Measurements from ENCODE around the gene STIP1. TPM values are rescaled to one million over a fixed set of nuclear protein-coding genes. Genes with fewer than 3 reads are reported as not detected.

Gene STIP1
- total RNA-seq, 2 donors from 2014 or later: 66.9 to 69.1 TPM

- DNase-seq: peak; percentile 58 to 68 (median 68)
- peaks cover 15% of the 10 kb centered on the region for H3K4me1 Mint-ChIP-seq
- no peaks in the 10 kb centered on the region for H3K36me3 Mint-ChIP-seq (ENCODE audit: low read depth)
- peak within 1 kb of the TSS; percentile 79 for H3K27ac Mint-ChIP-seq
- ATAC-seq: peak; percentile 96
- H3K27me3 Mint-ChIP-seq: no peaks in the 10 kb centered on the region
- no peaks in the 10 kb centered on the region for H3K9me3 ChIP-seq (ENCODE audit: control insufficient read depth, low read length, poor library complexity, severe bottlenecking)
- peak within 1 kb of the TSS; percentile 93 for H3K4me3 Mint-ChIP-seq
Measured at GRCh38 chr11:64165842-64166635, 19.9 kb upstream of the STIP1 start, which contains the start of gene MACROD1. Gene MACROD1, minus strand, starts transcription at chr11:64166113. Its CDS starts 119 bp downstream, at chr11:64165994.

GRCh38 chr11:64170419-64170818 lies 15.6 kb upstream of the STIP1 start:
- H3K4me1 Mint-ChIP-seq: peaks cover 11% of the 10 kb centered on the region
- DNase-seq (no peak), ATAC-seq (no peak)
- no peak overlapping the region for H3K4me3 Mint-ChIP-seq
- no peaks in the 10 kb centered on the region for H3K9me3 ChIP-seq (ENCODE audit: control insufficient read depth, low read length, poor library complexity, severe bottlenecking)
- no peaks in the 10 kb centered on the region for H3K36me3 Mint-ChIP-seq (ENCODE audit: low read depth)
- H3K27ac Mint-ChIP-seq: no peak overlapping the region
- no peaks in the 10 kb centered on the region for H3K27me3 Mint-ChIP-seq

- H3K36me3 Mint-ChIP-seq (ENCODE audit: low read depth): no peaks in the 10 kb centered on the region
- H3K4me1 Mint-ChIP-seq: peaks cover 16% of the 10 kb centered on the region
- no peaks in the 10 kb centered on the region for H3K9me3 ChIP-seq (ENCODE audit: control insufficient read depth, low read length, poor library complexity, severe bottlenecking)
- no peak overlapping the region for H3K4me3 Mint-ChIP-seq
- no peaks in the 10 kb centered on the region for H3K27me3 Mint-ChIP-seq
- ATAC-seq: no peak
- DNase-seq: no peak
- no peak overlapping the region for H3K27ac Mint-ChIP-seq
Measured at GRCh38 chr11:64173616-64174355, 12.2 kb upstream of the STIP1 start.

- ATAC-seq: no peak
- peak overlapping the region; percentile 21 for H3K4me3 Mint-ChIP-seq
- no peaks in the 10 kb centered on the region for H3K36me3 Mint-ChIP-seq (ENCODE audit: low read depth)
Measured at GRCh38 chr11:64176751-64177150, 9.2 kb upstream of the STIP1 start.

GRCh38 chr11:64178203-64178602 lies 7.8 kb upstream of the STIP1 start:
- H3K4me1 Mint-ChIP-seq: peaks cover 20% of the 10 kb centered on the region
- ATAC-seq (no peak), DNase-seq (no peak)
- H3K9me3 ChIP-seq (ENCODE audit: control insufficient read depth, low read length, poor library complexity, severe bottlenecking): no peaks in the 10 kb centered on the region
- H3K4me3 Mint-ChIP-seq: no peak overlapping the region
- H3K27ac Mint-ChIP-seq: no peak overlapping the region
- no peaks in the 10 kb centered on the region for H3K36me3 Mint-ChIP-seq (ENCODE audit: low read depth)
- no peaks in the 10 kb centered on the region for H3K27me3 Mint-ChIP-seq

More at GRCh38 chr11:64176751-64177150, 9.2 kb upstream of the STIP1 start:
- DNase-seq: no peak
- H3K9me3 ChIP-seq (ENCODE audit: control insufficient read depth, low read length, poor library complexity, severe bottlenecking): no peaks in the 10 kb centered on the region
- no peak overlapping the region for H3K27ac Mint-ChIP-seq
- H3K27me3 Mint-ChIP-seq: no peaks in the 10 kb centered on the region
- H3K4me1 Mint-ChIP-seq: peaks cover 18% of the 10 kb centered on the region

GRCh38 chr11:64178951-64179639 lies 6.9 kb upstream of the STIP1 start:
- Mint-ChIP-seq H3K4me3 (no peak overlapping the region), H3K27me3 (no peaks in the 10 kb centered on the region), H3K4me1 (peaks cover 26% of the 10 kb centered on the region), H3K36me3 (ENCODE audit: low read depth) (no peaks in the 10 kb centered on the region), H3K27ac (no peak overlapping the region)
- DNase-seq (no peak), ATAC-seq (no peak)
- no peaks in the 10 kb centered on the region for H3K9me3 ChIP-seq (ENCODE audit: control insufficient read depth, low read length, poor library complexity, severe bottlenecking)

GRCh38 chr11:64180891-64181290 lies 5.1 kb upstream of the STIP1 start:
- H3K27ac Mint-ChIP-seq: no peak overlapping the region
- peaks cover 31% of the 10 kb centered on the region for H3K4me1 Mint-ChIP-seq

GRCh38 chr11:64181506-64182411 lies 4.2 kb upstream of the STIP1 start:
- H3K9me3 ChIP-seq (ENCODE audit: control insufficient read depth, low read length, poor library complexity, severe bottlenecking): no peaks in the 10 kb centered on the region
- DNase-seq: no peak
- Mint-ChIP-seq H3K4me1 (peaks cover 31% of the 10 kb centered on the region), H3K27me3 (no peaks in the 10 kb centered on the region), H3K4me3 (no peak overlapping the region), H3K36me3 (ENCODE audit: low read depth) (no peaks in the 10 kb centered on the region), H3K27ac (no peak overlapping the region)
- ATAC-seq: no peak

More at GRCh38 chr11:64180891-64181290, 5.1 kb upstream of the STIP1 start:
- no peaks in the 10 kb centered on the region for H3K36me3 Mint-ChIP-seq (ENCODE audit: low read depth)
- no peak for DNase-seq
- H3K27me3 Mint-ChIP-seq: no peaks in the 10 kb centered on the region
- no peak overlapping the region for H3K4me3 Mint-ChIP-seq
- no peak for ATAC-seq
- no peaks in the 10 kb centered on the region for H3K9me3 ChIP-seq (ENCODE audit: control insufficient read depth, low read length, poor library complexity, severe bottlenecking)

- H3K27ac Mint-ChIP-seq: no peak overlapping the region
- DNase-seq (no peak), ATAC-seq (no peak)
- H3K4me3 Mint-ChIP-seq: no peak overlapping the region
- H3K9me3 ChIP-seq (ENCODE audit: control insufficient read depth, low read length, poor library complexity, severe bottlenecking): no peaks in the 10 kb centered on the region
- H3K27me3 Mint-ChIP-seq: no peaks in the 10 kb centered on the region
- no peaks in the 10 kb centered on the region for H3K36me3 Mint-ChIP-seq (ENCODE audit: low read depth)
- H3K4me1 Mint-ChIP-seq: peaks cover 19% of the 10 kb centered on the region
Measured at GRCh38 chr11:64183890-64184289, 2.1 kb upstream of the STIP1 start.

- no peaks in the 10 kb centered on the region for H3K9me3 ChIP-seq (ENCODE audit: control insufficient read depth, low read length, poor library complexity, severe bottlenecking)
- DNase-seq (peak in 2 of 3 donors; percentile 25 to 28), ATAC-seq (no peak)
- peaks cover 23% of the 10 kb centered on the region for H3K4me1 Mint-ChIP-seq
- no peaks in the 10 kb centered on the region for H3K27me3 Mint-ChIP-seq
- no peak overlapping the region for H3K27ac Mint-ChIP-seq
- no peaks in the 10 kb centered on the region for H3K36me3 Mint-ChIP-seq (ENCODE audit: low read depth)
- peak overlapping the region; percentile 100 for H3K4me3 Mint-ChIP-seq
Measured at GRCh38 chr11:64185175-64185692, 737 bp upstream of the STIP1 start.

GRCh38 chr11:64186492-64187165 lies 658 bp downstream of the STIP1 start:
- H3K27me3 Mint-ChIP-seq: no peaks in the 10 kb centered on the region
- H3K4me1 Mint-ChIP-seq: peaks cover 21% of the 10 kb centered on the region
- DNase-seq (no peak), ATAC-seq (no peak)
- H3K4me3 Mint-ChIP-seq: no peak overlapping the region
- no peak overlapping the region for H3K27ac Mint-ChIP-seq
- H3K36me3 Mint-ChIP-seq (ENCODE audit: low read depth): no peaks in the 10 kb centered on the region
- H3K9me3 ChIP-seq (ENCODE audit: control insufficient read depth, low read length, poor library complexity, severe bottlenecking): no peaks in the 10 kb centered on the region

GRCh38 chr11:64192434-64192833 lies 6.5 kb downstream of the STIP1 start:
- Mint-ChIP-seq H3K27me3 (no peaks in the 10 kb centered on the region), H3K36me3 (ENCODE audit: low read depth) (no peaks in the 10 kb centered on the region), H3K27ac (no peak overlapping the region), H3K4me1 (peaks cover 8% of the 10 kb centered on the region), H3K4me3 (no peak overlapping the region)
- H3K9me3 ChIP-seq (ENCODE audit: control insufficient read depth, low read length, poor library complexity, severe bottlenecking): no peaks in the 10 kb centered on the region
- no peak for ATAC-seq
- DNase-seq: no peak

Data from T-helper 17 cell (primary cell).